ENCODE data around the gene VWA5B2. TPM values are rescaled to one million over a fixed set of nuclear protein-coding genes. Genes with fewer than 3 reads are reported as not detected.

Gene VWA5B2
- total RNA-seq, 1 experiment from 2014 or later, result 1.4 TPM

GRCh38 chr3:184250167-184250828 lies 20.9 kb downstream of the VWA5B2 start:
- Histone ChIP-seq H2AFZ (ENCODE audit: low read length) (peak overlapping the region; percentile 83), H3K4me2 (ENCODE audit: low read length) (peak overlapping the region; percentile 99), H4K20me1 (ENCODE audit: low read length) (no peaks in the 10 kb centered on the region), H3K27me3 (ENCODE audit: low read length) (no peaks in the 10 kb centered on the region), H3K9ac (ENCODE audit: low read length) (peak overlapping the region; percentile 98), H3F3A (ENCODE audit: low read length, unreplicated experiment) (no peaks in the 10 kb centered on the region), H3K79me2 (ENCODE audit: low read length) (peaks cover 56% of the 10 kb centered on the region), H3K4me1 (ENCODE audit: insufficient read depth, low read length) (peaks cover 2% of the 10 kb centered on the region; the same call in 1 of the 2 replicates), H3K4me3 (ENCODE audit: low read length) (peak overlapping the region; percentile 96), H3K9me3 (ENCODE audit: low read length) (no peaks in the 10 kb centered on the region), H3K9me2 (replicated peaks; ENCODE audit: low read length) (no peaks in the 10 kb centered on the region), H3K36me3 (ENCODE audit: low read depth, low read length) (no peaks in the 10 kb centered on the region), H3K27ac (ENCODE audit: low read length) (peak overlapping the region; percentile 63)
- CTCF ChIA-PET, result interaction anchor here (0.8 kb wide), 2 partner anchors 55 to 116 kb away, joined by 3 to 6 read pairs; no protein-coding TSS in a partner anchor
- DNase-seq, result peak; percentile 98
- no TSS peak for BruUV-seq (replicated peaks)
- ATAC-seq, result peak; percentile 68
- POLR2A ChIA-PET (ENCODE audit: unreplicated experiment), result no interaction called here
- TF ChIP-seq, protein P1, sequence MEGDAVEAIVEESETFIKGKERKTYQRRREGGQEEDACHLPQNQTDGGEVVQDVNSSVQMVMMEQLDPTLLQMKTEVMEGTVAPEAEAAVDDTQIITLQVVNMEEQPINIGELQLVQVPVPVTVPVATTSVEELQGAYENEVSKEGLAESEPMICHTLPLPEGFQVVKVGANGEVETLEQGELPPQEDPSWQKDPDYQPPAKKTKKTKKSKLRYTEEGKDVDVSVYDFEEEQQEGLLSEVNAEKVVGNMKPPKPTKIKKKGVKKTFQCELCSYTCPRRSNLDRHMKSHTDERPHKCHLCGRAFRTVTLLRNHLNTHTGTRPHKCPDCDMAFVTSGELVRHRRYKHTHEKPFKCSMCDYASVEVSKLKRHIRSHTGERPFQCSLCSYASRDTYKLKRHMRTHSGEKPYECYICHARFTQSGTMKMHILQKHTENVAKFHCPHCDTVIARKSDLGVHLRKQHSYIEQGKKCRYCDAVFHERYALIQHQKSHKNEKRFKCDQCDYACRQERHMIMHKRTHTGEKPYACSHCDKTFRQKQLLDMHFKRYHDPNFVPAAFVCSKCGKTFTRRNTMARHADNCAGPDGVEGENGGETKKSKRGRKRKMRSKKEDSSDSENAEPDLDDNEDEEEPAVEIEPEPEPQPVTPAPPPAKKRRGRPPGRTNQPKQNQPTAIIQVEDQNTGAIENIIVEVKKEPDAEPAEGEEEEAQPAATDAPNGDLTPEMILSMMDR (conservative IDR thresholded peaks at IDR 0.05; ENCODE audit: low read depth, low read length), result peak; percentile 96
- TF ChIP-seq EZH2phosphoT487 (IDR thresholded peaks at IDR 0.05; ENCODE audit: borderline replicate concordance, low read length), result no peak
- intact Hi-C loops (cut with micrococcal nuclease), result loop anchor here (1.0 kb wide), 1 partner anchor 105 kb away; no protein-coding TSS in a partner anchor

DNA sequence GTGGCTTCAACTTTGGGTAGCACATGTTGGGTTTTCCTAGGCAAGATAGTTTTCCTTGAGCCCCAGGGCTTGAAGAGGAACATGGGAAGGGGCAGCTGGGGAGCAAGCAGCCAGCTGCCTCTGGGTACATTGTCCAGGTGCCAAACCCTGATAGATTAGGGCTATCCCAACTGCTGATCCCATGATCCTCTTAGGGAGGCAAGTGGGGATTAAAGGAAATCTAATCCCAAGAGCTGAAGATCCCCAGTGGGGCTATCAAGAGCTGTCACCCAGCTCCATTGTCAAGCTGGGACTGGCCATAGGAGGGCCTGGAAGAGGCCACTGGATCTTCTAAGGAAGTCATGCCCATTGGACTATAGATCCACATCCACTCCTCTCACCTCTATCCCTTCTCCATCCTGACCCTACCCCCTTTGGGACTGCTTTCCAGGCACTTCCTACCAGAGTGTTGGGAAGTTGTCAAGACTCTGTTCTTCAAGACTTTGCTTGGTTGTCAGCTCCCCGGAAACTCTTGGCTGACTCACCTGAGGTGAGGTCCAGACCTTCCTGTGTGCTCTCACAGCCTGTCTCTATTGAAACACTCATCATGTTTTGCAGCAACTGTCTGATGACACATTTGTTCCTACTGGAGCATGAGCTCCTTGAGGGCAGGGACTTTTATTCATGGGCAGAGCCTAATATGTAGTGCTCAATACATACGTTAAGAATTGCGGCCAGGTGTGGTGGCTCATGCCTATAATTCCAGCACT lies 26.1 kb downstream of the VWA5B2 start:
- TF ChIP-seq, protein P1 (conservative IDR thresholded peaks at IDR 0.05; ENCODE audit: low read depth, low read length), result no peak
- no peaks in the 10 kb centered on the region for H3F3A ChIP-seq (ENCODE audit: low read length, unreplicated experiment)
- BruUV-seq (replicated peaks), result no TSS peak
- H3K9ac ChIP-seq (ENCODE audit: low read length), result no peak overlapping the region
- H3K4me2 ChIP-seq (ENCODE audit: low read length), result no peak overlapping the region
- no peaks in the 10 kb centered on the region for H3K9me2 ChIP-seq (replicated peaks; ENCODE audit: low read length)
- ChIA-PET CTCF (no interaction called here), POLR2A (ENCODE audit: unreplicated experiment) (no interaction called here)
- no peaks in the 10 kb centered on the region for H3K27me3 ChIP-seq (ENCODE audit: low read length)
- H3K4me1 ChIP-seq (ENCODE audit: insufficient read depth, low read length), result peaks cover 11% of the 10 kb centered on the region
- intact Hi-C loops (cut with micrococcal nuclease), result no loop called here
- DNase-seq (peak; percentile 76), ATAC-seq (peak; percentile 33)
- peaks cover 30% of the 10 kb centered on the region for H3K79me2 ChIP-seq (ENCODE audit: low read length)
- peaks cover 12% of the 10 kb centered on the region; the same call in 1 of the 2 replicates for H4K20me1 ChIP-seq (ENCODE audit: low read length)
- H3K9me3 ChIP-seq (ENCODE audit: low read length), result no peaks in the 10 kb centered on the region
- H2AFZ ChIP-seq (ENCODE audit: low read length), result no peak overlapping the region
- no peak overlapping the region for H3K4me3 ChIP-seq (ENCODE audit: low read length)
- no peaks in the 10 kb centered on the region for H3K36me3 ChIP-seq (ENCODE audit: low read depth, low read length)
- H3K27ac ChIP-seq (ENCODE audit: low read length), result no peak overlapping the region

Data from PC-3 (cell line).